Stimulated activated CD8-positive, alpha-beta memory T cell treated with anti-CD3 and anti-CD28 coated beads, Interleukin-4, amount 100 ng/mL, for 48 hours (primary cell): ENCODE results near the gene CAMK1G.
A peak's percentile ranks its signal among the peaks of the same experiment; 100 is the strongest.

Experiments
- DNase-seq: peaks from one replicate; pipeline ENCODE4 v3.0.0-alpha.2; 2020

The CAMK1G gene

DNA sequence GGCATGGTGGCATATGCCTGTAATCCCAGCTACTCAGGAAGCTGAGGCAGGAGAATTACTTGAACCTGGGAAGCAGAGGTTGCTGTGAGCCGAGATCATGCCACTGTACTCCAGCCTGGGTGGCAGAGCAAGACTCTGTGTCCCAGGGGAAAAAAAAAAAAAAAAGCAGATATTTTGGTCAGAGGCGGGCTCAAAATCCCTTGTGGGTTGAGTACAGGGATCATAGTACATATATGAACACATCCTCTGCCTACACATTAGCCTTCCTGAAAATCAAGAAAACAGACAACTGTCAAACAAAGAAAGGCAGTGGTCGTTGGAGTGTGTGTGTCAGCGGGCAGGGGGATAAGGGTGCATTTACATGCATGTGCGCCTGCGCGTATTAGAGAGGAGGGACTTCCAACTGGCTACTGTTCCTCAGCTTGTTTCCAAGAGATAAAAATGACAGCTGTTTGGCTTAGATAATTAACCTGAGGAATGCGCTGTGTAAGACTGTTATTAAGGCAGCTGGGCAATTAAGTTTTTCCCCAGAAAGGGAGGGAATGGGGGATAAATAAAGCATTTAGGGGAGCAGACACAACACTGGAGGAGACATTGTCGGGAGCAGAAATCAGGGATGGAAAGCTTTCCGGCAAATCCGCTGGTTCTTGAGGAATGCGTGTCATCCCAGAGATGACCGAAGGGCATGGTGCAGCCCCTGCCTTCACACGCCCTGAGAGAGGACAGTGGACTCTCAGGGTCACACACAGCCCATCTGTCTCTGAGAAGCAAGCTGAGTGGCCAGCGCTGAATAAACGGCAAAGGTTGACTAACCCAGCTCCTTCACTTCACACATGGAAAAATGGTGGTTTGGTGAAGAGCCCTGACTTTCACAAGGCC is 62.3 kb downstream of the CAMK1G start:
- DNase-seq = no peak

DNA sequence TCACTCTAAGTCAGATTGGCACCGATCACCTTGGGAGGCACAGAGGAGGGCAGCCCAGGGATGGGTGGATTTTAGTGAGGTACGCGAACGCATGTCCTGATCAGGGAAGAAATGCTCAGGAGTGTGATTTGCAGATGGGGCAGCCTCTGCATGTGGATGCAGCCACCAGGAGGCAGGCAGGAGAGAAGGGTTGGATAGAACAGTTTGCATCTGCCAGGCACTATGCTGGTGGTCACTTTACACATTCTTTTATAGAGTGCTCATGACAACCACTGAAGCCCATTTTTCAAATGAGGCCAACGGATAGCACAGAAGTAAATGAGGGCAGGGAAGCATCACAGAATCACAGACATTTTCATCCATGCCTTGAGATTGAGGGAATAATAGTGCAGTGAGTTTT is 63.0 kb downstream of the CAMK1G start:
- no peak for DNase-seq

DNA sequence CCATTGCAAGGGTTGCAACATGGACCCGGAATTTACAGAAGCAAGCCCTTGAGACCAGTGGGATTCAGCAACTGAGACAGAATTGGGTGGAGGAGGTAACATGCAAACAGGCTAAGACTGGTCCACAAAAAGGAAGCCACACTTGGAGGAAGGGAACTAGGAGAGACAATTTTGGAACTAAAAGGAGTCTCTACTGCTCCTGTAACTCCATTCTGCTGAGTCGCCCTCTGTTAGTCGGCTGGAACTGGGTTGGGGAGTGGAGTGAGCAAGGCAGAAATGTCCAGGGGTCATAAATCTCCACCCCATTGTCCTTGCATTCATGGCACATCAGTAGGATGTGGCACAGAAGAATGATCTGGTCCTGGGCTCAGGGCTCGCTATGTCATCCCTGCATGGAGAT is 63.6 kb downstream of the CAMK1G start:
- no peak for DNase-seq

DNA sequence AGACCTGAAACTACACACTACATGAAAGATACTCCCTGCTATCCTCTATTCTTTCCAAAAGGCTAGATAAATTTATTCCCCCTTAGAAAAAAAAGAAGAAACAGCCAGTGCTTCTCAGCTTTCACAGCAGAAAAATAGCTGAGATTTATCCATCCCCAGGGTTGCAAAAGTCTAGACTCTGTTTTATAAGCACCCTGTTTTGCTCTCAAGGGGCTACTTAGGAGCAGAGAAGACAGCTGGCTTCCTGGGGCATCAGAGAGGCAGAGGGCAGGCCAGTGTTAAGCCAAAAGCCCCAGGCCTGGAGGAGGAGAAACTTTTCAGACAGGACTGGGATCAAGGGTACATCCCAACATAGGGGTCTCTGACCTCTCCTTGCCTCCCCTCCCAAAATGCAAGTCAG is 64.8 kb downstream of the CAMK1G start:
- no peak for DNase-seq

DNA sequence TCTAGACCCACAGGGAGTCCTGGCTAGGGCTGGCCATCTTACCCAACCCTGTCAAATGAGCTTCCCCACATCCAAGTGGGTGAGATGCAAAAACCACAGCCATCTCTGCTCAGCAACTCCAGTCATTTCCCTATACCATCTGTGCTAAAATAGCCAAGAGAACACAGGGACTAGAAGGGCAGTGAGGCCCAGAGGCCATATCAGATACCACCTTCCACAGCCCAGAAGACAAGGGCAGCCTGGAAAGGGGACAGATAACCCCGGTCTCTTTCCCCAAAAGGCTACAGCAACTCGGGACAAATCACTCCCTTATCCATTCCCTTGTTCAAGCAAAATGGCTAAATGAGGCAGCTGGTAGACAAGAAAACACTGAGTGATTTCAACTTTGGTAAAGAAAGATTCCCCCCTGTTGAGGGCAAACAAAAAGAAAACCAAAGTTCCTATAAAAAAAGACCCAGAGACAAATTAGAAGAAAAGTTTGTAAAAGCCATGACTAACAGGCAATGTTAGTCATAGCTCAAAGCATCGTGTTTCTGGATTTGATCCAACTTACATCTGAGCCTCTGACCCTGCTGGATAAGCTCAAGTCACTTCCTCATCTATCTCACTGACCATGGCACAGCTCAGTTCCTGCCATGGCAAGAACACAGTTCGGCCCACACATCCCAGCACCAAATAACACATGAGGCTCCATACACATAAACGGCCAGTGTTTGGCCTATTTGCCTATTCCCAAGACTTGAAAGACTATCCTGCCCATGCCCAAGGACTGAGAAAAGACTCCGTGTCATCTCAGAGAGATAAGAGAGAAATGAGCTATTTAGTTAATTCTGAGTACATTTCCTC is 65.6 kb downstream of the CAMK1G start:
- no peak for DNase-seq

DNA sequence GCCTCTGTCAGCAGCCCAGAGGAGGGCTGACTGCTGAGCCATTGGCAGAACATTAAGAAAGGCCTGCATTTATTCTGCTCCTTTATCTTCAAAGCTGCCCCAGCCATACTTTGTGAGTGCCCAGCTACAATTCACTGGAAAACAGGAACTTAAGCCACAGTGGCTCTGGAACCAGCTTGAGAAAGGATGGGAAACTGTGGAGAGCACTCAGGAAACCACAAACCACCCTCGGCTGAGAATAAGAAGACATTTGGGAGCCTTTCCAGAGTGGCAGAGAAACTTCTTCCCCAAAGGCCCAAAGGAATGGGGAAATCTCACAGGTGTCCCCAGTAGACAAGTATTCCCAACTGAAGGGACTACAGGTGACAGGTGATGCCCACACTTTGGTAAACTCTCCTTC is 66.9 kb downstream of the CAMK1G start:
- DNase-seq = no peak

DNA sequence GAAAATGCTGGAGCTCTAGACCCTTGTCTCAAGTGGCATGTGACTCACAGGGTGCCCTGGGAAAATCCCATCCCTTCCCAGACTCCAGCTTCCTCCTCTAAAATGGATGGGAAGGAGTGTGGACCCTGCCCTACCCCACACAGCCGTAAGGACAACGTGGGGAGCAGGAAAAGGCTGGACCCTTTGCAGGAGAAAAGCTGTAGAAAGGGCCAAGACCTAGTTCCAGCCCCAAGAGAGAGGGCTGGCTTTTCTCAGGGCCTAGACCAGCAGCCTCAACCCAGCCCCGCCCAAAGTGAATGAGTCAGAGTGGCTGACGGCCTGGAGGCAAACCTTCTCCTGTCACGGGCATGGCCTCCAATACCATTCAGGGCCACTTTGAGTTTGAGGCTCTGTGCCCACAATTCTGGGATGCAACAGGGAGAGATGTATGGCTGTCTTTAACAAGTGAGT is 67.6 kb downstream of the CAMK1G start:
- peak; percentile 80 for DNase-seq

DNA sequence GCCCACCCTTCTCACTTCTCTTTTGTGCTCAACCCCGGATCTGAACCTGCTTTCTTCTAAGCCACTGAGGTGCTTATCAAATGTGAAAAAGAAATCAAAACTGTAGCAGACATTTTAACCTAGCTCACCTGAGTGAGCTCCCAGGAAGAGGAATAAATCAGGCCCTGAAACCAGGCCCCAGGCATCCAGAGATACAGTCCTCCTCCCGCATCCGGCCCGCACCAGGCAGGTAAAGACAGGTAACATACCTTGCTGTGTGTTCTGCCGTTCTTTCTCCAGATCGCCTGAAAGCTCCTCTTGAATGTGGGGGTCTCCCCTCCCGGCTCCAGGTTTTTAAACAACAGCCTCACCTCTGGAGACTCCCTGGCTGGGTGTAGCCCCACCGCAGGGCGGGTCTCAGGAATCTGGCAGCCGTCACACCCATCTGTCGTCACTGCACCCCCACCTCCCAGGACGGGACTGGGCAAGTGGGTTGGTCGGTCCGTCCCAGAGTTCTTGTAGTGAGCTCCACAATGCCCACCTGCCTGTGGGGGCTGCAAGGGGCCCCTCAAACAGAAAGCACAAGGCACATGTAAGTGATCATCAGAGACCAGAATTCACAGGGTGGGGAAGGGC is 68.7 kb downstream of the CAMK1G start, which contains the start of gene LAMB3:
TSS of gene LAMB3 (minus strand) at position 305 of the 615 bp plus-strand sequence. CDS start 1,481 bp downstream, outside the sequence.
- DNase-seq = no peak

DNA sequence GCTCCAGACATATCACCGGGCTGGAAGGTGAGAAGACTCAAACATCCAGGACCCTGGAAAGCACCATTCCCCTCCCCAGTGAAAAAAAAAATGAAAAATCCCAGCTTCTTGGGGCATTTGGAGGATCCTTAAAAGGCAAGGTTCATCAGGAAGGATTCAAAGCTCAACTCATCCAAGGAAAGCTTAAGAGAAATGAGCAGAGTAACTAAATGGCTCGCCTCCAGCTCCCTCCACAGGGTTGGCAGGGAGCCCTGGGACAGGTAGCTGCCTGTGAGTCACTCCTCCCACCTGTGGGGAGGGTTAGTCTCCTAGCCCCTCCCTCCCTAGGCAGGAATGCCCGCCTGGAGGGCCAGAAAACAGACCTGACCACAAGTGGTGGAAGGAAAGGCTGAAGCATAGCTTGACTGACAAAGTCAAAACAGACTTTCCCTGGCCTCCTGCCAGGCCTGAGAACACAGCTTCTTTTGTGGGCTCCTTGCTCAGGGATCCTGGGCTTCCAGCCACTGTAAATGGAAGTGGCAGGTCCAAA is 69.4 kb downstream of the CAMK1G start:
- peak; percentile 78 for DNase-seq

DNA sequence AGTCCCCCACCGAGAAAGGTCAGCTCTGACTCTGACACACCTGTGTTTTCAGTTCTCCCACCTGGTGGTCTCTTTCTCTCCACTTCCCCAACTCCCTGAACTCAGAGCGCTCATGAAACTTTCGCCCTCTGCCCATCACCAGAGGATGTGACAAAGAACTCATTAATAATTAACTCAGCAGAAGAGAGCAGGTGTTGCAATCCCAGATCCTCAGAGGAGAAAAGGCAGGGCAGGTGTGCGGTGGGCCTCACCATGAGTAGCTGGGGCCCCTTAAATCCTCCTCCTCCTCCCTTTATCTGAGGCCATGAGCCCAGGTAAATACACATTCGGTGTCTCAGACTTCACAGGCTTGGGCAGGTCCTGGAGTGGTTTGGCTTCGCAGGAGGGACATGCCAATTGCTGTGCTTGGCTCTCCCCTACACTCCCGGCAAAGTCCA is 70.4 kb downstream of the CAMK1G start:
- no peak for DNase-seq

DNA sequence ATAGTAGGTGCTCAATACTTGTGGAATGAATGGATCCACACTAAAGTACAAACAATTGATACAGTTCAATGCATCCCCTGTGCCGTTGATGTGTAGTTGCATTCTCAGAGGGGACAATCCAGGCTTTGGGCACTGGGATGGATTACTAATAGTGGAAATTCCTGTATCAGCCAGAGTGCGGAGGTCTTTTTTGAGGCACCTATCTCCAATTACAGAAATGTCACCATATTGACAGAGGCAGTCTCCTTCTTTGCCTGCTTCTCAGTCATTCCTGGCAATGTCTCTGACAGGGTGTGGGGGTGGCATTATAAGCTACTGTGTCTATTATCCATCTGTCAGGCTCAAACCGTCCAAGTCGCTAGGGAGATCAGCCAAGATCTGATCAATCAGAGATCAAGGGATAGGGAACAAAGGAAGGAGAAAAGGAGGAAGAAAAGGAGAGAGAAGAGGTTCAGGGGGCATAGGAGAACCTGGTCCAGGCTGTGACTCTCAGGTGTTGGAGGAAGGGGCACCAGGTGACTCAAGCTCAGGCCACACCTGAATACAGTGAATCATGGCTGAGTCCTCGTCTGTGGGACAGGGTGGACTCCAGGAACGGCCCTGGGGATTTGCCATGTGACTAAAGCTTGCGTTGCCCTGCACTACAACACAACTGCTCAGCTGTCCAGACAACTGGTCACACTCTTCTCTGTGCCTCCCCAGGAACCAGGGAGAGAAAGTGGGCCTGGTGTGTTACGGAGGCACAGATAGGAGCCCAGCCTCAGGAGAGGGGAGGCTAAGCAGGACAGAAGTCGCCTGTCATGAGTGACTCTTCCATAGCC is 72.1 kb downstream of the CAMK1G start:
- no peak for DNase-seq

DNA sequence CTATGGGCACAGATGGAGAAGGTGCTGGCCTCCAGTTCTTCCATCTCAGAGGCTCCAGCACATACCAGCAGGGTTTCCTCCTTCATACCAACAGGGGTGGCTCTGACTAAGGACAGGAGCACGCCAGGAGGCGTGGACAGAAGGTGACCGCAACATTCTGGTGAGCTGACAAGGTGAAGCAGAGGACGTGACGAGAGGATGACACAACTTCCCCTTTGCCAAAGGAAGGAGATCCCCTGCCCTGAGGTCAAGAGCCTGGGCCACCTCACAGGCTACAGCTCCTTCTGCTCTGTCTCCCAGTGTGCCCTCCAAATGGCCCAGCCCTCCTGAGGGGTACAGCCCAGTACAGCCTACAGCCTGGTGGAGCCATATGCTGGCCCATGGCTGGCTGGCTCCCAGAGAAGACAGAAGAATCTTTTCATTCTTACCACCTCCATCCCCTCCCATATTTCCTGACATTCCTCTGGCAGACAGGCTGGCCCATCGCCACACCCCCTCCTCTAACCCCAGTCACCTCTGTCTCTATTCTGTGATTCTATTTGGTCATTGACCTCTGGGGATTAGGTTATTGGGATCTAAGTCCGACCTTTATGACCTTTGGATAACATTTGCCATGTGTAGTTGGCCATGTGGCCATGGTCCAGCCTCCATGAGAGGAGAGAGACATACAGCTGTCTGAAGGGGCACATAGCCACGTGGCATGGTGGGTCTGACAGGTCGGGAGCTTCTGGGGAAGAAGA is 73.8 kb downstream of the CAMK1G start:
- DNase-seq = no peak

DNA sequence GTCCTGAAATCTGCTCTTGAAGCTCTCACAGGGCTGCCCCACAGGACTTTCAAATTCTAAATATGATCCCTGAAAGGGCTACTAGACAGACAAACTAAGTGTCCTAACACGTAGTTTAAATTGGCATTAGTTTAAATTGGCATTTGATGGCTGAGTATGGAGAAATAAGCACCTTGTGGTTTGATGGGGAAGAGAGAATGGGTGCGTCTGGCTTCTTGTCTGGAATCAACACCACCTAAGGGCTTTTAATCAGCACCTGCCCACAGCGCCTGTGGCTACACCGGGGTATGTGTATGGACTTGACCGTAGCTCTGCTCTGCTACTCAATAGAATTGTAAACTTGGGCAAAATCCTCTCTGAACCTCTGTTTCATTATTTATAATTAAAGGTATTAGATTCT is 74.4 kb downstream of the CAMK1G start:
- no peak for DNase-seq

DNA sequence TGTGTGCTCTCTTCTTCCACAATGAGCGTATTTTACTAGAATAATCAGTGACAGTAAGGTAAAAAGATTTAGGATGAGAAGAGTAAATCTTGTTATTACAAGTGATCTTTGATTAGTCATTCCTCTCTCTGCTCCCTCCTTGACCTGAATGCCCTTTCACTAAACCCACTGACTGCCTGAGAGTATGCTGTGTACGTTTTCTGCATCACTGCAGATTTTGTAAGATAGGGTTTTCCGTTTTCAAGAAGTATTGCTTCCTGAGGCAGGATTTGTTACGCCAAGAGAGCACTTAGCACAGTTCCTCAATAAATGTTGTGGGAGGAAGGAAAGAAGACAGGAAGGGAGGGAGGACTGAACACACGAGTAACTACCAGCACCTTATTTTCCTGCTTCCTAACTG is 76.4 kb downstream of the CAMK1G start:
- DNase-seq = no peak

DNA sequence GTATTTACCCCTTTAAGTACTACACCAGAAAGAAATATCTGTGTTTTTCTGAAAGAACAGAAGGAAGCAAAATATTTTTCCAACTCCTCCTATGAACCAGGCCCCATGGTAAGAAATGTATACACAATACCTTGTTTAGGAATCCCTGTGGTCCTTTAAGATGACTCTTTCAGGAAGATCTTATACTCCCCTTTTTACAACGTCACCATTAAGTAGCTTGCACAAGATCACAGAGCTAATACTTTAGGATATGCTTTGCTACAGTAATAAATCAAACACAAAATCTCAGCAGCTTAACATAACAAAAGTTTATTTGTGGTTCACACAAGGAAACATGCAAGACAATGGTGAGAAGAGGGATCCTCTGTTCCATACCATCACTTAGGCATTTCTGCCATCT is 77.6 kb downstream of the CAMK1G start:
- DNase-seq = no peak

DNA sequence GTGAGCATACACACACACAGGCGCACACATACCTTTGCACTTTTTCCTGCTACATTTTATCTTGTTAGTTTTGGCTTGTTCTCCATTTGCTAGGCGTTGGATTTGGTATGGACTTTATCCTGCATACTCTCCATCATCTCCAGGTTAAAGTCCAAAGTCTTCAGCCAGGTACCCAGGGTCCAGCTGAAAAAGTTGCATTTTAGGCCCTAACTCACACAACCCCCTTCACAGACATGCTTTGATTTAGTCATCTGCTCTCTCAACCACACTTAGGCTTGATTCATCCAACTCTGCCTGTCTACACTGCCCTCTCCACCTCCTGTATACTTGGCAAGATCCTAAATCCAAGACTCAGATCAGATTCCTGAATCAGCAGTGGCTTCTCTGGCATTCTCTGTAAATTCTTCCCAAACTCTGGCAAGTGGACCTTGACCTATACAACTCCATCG is 79.4 kb downstream of the CAMK1G start:
- no peak for DNase-seq
